LoVo (cell line): ENCODE measurements around the gene VPS35L.
"Not testable (repeated sequence)": the region's sequence is repeated elsewhere in the genome, so short reads cannot be mapped to it uniquely, and the experiment has no call there.

Experiments
- DNase-seq: peaks from one replicate; pipeline ENCODE4 v3.0.0-alpha.2; 2016; ENCODE audit warnings: low spot score

The VPS35L gene

DNA sequence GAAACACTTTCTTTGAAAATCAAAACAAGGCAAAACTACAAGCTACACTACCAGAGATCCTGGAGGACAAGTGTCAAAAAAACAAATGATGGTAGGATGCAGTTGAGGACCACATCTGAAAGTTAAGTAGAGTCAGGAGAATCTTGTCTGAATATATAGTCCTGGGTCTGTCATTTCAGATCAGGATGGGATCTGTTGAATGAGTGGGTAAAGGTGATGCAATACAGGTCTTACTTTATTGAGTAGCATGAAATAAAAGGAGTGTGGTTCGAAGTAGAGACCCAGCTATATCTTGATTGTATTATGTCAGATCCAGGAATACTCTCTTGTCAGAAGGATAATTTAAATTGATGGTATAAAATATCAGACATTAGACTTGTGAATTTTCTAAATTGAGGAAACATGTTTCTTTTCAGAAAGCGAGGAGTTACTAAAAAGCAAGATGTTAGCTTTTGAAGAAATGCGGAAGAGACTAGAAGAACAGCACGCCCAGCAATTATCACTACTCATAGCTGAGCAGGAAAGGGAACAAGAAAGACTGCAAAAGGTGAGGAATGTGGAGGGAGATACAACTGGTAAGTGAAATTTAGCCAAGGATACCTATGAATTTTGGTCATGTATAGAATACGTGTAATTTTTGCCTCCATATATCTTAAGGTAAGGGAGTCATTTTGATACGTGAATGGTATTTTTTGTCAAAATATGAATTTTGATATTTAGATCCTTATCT is 15.1 kb upstream of the VPS35L start:
- no peak for DNase-seq

DNA sequence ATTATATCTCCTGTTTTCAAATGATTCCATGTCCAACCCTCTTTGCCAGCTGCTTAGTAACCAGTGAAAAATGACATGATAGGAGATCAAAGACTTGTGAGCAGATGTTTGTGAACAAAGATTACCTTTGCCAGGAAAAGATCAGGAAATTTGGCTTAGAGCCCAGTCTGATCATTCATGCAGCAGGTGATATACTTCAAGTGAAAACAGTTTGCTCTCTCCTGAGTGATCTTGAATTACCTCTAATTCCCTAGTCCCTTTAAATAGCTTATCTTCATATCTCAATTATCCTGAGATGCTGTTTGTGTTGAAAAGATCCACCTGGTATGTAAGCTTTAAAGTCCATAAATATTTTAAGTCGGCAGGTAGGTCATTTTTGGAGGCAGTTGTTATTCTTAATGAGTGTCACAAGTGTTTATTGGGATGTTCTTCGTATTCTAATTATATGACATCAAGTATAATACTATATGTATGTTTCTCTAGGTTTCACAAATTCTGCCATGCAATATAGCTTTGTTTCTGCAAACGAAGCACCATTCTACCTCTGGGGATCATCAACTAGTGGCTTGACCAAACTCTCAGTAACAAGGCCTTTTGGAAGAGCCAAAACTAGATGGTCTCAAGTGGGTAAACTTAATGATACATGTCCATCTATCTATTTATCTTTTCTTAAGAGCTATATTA is 13.2 kb upstream of the VPS35L start:
- DNase-seq, result no peak

DNA sequence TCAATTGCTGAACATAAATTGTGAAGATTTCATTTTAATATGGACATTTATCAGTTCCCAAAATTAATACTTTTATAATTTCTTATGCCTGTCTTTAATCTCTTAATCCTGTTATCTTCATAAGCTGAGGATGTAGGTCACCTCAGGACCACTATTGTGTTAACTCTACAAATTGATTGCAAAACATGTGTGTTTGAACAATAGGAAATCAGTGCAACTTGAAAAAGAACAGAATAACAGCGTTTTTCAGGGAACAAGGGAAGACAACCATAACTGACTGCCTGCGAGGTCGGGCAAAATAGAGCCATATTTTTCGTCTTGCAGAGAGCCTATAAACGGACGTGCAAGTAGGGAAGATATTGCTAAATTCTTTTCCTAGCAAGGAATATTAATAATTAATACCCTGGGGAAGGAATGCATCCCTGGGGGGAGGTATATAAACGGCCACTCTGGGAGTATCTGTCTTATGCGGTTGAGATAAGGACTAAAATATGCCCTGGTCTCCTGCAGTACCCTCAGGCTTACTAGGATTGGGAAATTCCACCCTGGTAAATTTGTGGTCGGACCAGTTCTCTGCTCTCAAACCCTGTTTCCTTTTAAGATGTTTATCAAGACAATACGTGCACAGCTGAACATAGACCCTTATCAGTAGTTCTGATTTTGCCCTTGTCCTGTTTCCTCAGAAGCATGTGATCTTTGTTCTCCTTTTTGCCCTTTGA is 12.1 kb upstream of the VPS35L start:
- DNase-seq, result not testable (repeated sequence)

DNA sequence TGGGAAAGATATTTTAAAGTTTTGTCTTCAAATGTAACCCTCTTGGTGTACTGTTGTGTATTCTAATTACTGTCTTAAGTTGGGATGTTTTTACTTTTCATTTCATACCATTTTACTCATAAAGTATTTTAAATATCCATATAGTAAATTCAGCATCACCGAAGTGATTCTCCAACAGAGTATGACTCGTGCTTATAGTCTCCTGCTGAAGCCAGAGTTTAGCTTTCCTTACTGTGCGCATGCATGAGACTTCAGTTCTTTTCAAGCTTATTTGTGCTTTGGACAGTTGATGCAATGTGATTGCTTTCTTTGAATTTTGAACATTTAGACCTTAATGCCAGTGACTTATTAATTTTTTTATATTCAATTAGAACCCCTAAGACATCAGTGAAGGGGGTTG is 7.4 kb upstream of the VPS35L start:
- no peak for DNase-seq

DNA sequence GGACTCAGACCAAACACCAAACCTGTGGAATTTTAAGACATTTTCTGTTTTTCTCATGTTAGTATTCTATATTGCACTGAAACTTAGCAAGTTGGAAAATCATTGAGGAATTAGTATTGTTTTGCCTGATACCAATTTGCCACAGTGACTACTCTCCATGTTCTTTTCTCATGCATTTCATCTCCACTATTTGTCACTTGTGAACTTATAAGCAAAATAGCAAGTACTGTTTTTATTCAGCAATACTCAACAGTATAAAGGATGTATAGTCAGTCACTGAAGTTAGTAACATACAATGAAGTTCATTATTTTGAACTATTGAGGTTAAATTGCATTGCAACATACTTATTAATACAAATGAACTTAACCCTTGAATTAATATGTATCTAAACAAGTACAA is 5.8 kb upstream of the VPS35L start:
- DNase-seq, result no peak

DNA sequence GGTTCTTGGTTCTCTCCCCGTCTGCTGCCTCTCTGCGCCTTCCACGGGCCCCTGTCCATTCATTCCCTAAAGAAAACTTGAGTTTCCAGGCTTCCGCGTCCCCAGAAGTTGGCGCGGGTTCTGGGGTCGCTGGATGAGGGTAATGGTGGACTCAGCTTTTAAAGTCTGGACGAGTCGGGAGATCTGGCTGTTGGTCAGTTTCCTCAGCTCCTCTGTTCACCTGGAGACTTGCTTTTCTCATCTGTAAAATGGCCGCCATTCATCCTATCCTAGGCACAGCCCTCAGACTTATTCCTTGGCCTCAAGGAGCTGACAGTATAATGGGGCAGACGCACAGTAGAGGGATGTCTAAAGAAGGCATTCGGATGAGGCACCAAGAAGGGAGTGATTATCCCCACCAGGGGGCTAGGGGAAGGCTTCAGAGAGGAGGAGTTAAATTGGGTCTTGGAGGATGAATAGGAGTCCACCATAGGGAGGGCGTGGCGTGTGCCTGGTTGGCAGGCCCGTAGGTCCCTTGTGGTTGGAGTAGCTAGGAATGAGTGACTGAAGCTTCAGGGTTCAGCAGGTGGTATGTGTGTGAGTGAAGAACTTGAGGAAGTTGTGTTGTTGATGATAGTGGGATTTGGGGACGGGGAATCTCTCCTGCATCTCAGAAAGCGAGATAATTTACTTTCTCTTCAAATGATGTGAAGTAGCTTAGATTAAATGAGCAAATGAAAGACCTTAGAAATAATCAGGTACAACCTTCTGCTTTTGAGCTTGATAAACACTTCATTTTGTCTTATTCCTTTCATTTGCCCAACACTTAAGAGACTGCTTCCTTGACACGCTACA is 652 bp downstream of the VPS35L start:
- no peak for DNase-seq

DNA sequence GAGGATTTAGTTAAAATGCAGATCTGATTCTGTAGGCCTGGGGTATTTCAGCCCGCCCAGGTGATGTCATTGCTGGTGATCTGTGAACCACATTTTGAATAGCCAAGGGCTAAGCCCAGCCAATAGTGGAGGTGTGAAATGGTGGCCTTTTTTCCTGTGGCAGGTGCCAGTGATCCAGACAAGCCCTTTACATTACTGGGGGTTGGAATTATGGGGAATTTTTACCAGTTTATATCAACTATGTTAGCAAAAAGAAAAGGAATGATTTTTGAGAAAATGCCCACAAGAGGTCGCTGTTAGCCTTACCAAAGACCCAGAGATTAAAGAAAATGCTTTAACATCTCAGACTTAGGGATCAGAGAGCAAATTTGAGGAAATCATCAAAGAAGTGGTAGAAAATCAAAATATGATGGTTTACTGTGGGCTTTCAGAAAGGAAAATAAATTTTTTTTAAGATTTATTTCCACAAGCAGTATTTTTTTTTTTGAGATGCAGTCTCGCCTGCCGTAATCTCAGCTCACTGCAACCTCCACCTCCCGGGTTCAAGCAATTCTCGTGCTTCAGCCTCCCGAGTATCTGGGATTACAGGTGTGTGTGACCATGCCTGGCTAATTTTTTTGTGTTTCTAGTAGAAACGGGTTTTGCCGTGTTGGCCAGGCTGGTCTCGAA is 3.9 kb downstream of the VPS35L start:
- DNase-seq, result peak; percentile 34

DNA sequence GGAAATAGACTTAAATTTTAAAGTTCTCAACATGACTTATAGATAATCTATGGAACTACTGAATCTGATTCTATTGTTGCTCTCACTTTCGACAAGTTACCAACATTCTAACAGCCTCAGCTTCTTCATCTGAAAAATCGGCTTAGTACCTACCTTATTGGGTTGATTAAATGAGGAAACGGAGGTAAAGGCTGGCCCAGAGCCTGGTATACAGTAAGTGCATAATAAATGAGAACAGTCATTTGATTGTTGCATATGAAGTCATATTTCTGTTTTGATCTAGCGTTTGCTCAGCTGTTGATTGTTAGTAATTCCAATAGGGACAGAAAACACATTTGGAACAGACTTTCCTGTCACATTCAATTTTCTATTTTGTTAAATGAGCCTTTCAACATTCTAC is 4.6 kb downstream of the VPS35L start:
- DNase-seq, result no peak

DNA sequence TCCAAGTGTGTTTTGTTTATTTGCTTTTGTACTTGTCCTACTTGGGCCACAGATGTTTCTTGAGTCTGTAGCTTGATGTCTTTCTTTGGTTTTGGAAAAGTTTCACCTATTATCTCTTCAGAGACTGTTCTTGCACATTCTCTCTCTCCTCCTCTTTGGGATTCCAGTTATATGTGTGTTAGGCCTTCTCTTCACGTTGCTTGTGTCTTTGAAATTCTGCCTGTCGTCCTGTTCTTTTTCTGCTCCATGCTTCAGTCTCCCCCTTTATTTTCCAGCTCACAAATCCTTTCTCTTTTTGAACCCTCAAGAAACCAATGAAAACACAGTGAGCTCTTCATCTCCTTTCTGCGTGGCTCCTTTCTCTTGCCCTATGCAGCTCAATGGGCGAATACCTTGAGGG is 7.9 kb downstream of the VPS35L start:
- no peak for DNase-seq

DNA sequence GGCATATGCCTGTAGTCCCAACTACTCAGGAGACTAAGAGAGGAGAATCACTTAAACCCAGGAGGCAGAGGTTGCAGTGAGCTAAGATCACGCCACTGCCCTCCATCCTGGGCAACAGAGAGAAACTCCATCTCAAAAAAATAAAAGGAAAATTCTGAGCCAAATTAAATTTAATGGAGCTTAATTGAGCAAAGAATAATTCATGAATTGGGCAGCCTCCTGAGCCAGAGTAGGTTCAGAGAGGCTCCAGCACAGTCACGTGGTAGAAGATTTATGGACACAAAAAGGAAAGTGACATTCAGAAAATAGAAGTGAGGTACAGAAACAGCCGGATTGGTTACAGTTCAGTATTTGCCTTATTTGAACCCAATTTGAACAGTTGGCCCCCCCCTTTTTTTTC is 10.9 kb downstream of the VPS35L start:
- no peak for DNase-seq

DNA sequence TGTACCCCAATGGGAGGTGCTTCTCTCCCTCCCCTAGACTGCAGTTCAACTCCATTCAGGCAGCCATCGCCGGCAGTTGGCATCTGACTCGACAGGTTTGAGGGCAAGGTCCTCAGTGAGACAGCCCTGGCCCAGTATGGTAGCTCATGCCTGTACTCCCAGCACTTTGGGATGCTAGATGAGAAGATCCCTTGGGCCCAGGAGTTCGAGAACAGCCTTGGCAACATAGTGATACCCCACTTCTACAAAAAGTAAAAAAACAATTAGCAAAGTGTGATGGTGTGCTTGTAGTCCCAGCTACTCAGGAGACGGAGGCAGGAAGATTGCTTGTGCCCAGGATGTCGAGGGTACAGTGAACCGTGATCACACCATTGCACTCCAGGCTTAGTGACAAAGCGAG is 12.1 kb downstream of the VPS35L start:
- DNase-seq, result no peak

DNA sequence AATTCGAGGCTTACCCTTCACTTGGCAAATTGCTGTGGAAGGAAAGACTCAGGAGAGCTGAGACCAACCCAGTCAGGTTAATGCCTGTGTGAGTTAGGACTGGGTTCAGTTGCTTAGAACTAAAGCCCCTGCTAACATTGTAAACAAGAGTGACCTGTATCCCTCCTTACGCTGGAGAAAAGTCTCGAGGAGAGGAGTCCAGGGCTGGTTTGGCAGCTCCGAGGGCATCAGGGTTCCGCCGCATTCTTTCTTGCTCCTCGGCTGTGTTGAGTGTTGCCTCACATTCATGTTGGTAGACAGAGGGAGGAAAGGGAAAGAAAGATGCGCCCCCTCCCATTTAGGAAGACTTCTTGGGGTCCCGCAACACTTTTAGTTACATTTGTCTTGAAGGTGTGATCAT is 18.5 kb downstream of the VPS35L start:
- no peak for DNase-seq

DNA sequence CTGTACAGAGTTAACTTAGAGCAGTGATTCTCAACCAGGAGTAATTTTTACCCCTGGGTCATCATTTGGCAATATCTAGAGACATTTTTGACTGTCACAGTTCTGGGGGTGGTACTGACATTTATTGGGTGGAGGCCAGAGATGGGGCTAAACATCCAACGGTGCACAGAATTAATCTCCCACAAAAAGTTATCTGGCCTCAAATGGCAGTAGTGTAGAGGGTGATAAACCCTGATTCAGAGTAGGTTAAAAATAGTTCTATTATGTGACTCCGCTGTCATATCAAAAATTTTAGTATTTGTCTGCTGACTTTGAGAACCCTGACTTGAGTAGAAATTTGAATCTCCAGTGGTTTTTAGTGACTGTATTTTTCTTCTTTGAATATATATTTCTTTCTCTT is 19.1 kb downstream of the VPS35L start:
- no peak for DNase-seq

DNA sequence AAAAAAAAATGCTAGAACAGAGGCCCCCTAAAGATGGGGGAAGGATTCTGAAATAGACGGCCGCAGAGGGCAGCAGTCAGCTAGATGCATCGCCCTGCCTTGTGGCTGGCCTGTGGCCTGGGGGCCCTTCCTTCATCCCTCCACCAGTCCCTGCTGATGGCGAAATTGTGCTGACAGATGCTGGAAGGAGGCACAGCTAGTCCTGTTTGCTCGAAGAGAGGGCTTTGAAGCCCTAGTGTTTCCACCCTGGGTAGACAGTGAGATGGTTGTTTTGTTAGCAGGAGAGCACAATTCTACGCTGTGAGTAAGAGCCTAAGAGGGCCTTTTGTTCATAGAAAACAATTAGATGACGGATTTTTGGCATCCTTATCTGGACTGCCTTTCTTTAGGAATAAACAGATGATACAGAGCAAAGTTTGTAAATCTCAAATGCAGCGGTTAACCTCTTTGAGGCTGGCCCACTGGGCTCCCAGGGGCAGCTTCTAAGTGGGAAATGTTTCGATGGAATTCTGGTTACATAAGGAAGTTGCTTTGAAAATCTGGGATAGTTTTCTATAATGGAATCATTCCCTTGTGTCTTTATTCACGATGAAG is 23.0 kb downstream of the VPS35L start:
- no peak for DNase-seq

DNA sequence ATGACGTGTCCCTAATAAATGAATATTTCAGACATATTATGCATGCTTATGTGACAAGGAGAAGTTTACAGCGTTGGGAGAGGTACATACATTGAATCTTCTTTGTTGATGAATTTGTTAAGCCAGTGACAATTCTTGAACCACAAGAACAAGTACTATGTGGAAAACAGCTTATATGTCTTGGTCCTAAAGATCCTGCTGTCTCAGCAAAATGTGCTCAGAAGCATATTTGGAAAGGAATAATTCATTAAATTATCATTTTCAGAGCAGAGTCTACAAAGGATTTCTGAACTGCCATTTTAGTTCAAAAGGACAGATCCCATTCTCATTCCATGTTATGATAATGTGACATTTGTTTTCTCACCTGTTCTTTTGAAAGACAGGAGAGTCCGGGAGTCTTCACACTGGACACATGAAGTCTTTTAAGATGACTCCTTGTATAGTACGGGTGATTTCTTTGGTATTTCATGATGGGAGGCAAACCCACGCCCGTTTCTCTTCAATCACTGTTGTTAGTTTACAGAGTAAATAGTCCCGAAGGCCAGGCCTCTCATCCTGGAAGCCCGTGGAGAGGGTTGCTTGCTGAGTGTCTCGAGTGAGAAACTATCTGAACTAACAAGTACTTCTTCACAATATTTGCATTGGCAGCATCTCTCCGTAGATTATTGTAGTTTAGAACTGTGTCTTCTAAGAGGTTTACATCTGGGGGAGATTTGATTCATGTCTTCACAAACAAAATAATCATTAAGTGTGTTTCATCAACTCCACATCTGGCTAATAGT is 26.7 kb downstream of the VPS35L start:
- DNase-seq, result no peak

DNA sequence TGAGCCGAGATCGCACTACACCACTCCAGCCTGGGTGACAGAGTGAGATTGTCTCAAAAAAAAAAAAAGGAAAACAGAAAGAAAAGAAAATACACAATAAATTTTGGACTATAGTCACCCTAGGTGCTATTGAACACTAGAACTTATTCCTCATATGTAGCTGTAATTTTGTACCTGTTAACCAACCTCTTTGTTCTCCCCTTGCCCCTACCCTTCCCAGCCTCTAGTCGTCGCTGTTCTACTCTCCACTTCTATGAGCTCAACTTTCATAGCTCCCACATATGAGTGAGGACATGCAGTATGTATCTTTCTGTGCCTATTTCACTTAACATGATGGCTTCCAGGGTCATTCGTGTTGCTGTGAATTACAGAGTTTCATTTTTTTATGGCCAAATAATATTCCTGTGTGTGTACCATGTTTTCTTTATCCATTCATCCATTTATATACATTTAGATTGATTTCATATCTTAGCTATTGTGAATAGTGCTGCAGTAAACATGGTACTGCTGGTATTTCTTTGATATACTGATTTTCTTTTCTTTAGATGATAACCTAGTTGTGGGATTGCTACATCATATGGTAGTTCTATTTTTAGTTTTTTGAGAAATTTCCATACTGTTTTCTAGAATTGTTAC is 28.3 kb downstream of the VPS35L start:
- peak; percentile 58 for DNase-seq

DNA sequence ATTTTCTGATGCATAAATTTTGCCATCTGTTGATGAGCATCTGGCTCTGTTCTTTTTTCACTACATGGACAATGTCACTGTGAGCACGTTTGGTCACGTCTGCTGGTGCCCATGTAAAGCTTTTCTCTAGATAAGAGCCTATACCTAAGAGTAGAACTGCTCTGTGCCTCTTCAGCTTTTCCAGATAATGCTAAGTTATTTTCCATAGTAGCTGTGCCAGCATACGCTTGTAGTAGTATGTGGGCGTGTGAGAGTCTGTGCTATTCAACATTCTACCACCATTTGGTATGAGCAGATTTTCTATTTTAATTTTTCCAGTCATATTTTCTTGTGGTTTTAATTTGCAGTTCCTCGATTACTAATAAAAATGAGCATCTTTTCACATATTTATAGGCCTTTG is 33.2 kb downstream of the VPS35L start:
- DNase-seq, result no peak

DNA sequence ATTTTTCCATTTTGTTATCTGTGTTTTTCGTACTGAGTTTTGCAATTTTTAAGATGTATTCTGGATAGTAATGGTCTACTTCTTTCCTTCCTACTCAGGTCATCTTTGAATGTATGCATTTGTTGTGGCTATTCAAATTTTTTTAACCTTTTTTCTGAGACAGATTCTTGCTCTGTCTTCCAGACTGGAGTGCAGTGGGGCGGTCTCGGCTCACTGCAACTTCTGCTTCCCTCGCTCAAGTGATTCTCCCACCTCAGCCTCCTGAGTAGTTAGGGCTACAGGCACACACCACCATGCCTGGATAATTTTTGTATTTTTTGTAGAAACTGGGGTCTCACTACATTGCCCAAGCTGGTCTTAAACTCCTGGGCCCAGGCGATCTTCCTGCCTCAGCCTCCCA is 33.6 kb downstream of the VPS35L start:
- DNase-seq, result no peak

DNA sequence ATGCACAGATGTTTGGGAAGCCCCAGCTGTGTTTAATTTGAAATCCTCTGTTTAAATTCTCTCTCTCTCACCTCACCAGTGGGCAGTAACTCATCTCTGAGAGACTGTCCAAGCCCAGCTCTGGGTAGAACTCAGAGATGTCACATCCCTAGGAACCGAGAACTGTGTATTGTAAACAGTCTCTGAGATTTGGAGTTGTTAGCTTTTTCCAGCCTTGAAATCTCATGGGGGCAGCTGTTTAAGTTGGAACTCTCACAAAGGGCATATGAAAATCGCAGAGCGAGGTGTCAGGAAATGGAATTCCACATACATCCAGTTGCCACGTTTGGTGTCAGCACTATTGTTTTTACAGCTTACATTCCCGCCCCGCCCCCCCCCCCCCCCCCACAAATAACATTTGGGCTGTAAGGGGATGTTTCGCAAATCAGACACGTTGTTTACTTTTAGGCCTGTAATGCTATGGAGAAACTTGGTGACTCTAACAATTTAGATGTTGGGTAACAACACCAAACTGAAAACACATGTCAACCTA is 34.3 kb downstream of the VPS35L start:
- no peak for DNase-seq
